ENCODE data around the gene JAZF1. TPM values are rescaled to one million over a fixed set of nuclear protein-coding genes. Genes with fewer than 3 reads are reported as not detected.

Gene JAZF1
- total and polyA plus RNA-seq, 8 donors = 0.58 to 16.7 (median 7.2) TPM

DNA sequence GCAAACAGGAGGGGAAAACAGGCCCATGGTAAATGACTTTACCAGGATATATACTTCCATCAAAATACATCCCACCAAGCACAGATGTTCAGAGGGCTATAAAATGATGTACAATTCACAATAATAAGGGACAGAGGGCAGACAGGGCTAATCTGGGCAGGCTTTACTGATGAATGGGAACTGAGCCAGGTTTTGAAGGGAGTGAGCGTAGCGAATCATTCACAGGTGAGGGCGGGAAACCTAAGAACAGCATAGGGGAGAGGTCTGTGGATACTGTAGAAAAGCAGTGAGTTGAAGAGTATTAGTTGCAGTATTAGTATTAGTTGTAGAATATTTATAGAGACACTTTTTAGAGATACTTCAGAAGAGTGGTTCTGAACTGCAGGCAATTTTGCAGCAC is 180.8 kb downstream of the JAZF1 start:
- H3K4me1 ChIP-seq = no peaks in the 10 kb centered on the region
- intact Hi-C loops (cut with DNase I; ENCODE audit: low total_unique reads) = no loop called here
- H3K27me3 ChIP-seq = no peaks in the 10 kb centered on the region
- WGBS, 5 donors = 79 to 97% (median 84%) methylated on average over 3 of the region's 3 CpGs
- H3K27ac ChIP-seq = no peak overlapping the region
- no peaks in the 10 kb centered on the region for H3K9me3 ChIP-seq
- peak in 1 of 2 donors; percentile 27 for DNase-seq
- no peak overlapping the region for H3K4me3 ChIP-seq
- no peaks in the 10 kb centered on the region for H3K36me3 ChIP-seq
- TF ChIP-seq EP300 (IDR thresholded peaks at IDR 0.05) (no peak), POLR2A (IDR thresholded peaks at IDR 0.05) (no peak), CTCF (IDR thresholded peaks at IDR 0.05) (no peak), POLR2AphosphoS5 (IDR thresholded peaks at IDR 0.05) (no peak)

DNA sequence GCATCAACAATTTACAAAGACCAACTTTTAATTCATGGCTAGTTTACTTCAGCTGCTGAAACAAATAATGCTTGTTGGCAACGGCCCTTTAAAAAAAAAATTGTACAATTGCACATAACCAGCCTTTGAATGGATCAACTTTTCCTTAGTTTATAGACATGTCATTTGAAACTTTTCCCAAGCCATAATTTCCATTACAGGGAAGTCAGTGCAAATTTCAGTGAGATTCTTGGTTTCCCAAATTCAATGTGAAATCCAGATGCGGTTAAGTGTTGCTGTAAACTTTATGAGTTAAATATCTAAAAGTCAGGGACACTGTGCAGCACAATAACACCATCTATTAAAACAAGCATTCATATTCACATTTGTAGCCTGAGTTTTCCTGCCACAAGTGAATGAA is 182.2 kb downstream of the JAZF1 start:
- WGBS, 5 donors = 44 to 84% (median 61%) methylated on average over 2 of the region's 2 CpGs
- H3K4me1 ChIP-seq = no peaks in the 10 kb centered on the region

GRCh38 chr7:27997188-27997707 is 183.3 kb downstream of the JAZF1 start:
- TF ChIP-seq EP300 (IDR thresholded peaks at IDR 0.05) (no peak), CTCF (IDR thresholded peaks at IDR 0.05) (no peak), POLR2A (IDR thresholded peaks at IDR 0.05) (no peak), POLR2AphosphoS5 (IDR thresholded peaks at IDR 0.05) (no peak)
- DNase-seq = no peak
- H3K4me3 ChIP-seq = no peak overlapping the region
- H3K9me3 ChIP-seq = no peaks in the 10 kb centered on the region
- 94 to 100% (median 98%) methylated on average over 1 of the region's 1 CpG for WGBS, 5 donors
- H3K36me3 ChIP-seq = no peaks in the 10 kb centered on the region
- H3K27me3 ChIP-seq = no peaks in the 10 kb centered on the region
- intact Hi-C loops (cut with DNase I; ENCODE audit: low total_unique reads) = no loop called here
- H3K27ac ChIP-seq = no peak overlapping the region
- peaks cover 0 to 11% (median 0%) of the 10 kb centered on the region in 4 donors for H3K4me1 ChIP-seq

More for the DNA sequence above, 182.2 kb downstream of the JAZF1 start:
- Histone ChIP-seq H3K36me3 (no peaks in the 10 kb centered on the region), H3K27ac (no peak overlapping the region), H3K27me3 (no peaks in the 10 kb centered on the region), H3K9me3 (no peaks in the 10 kb centered on the region), H3K4me3 (no peak overlapping the region)
- TF ChIP-seq EP300 (IDR thresholded peaks at IDR 0.05) = no peak
- no peak for TF ChIP-seq POLR2AphosphoS5 (IDR thresholded peaks at IDR 0.05)
- TF ChIP-seq CTCF (IDR thresholded peaks at IDR 0.05) = no peak
- no peak for TF ChIP-seq POLR2A (IDR thresholded peaks at IDR 0.05)
- no peak for DNase-seq
- intact Hi-C loops (cut with DNase I; ENCODE audit: low total_unique reads) = no loop called here

- Histone ChIP-seq H3K27ac (no peak overlapping the region), H3K9me3 (no peaks in the 10 kb centered on the region), H3K36me3 (no peaks in the 10 kb centered on the region), H3K4me1 (peaks cover 0 to 22% (median 0%) of the 10 kb centered on the region in 4 donors), H3K27me3 (no peaks in the 10 kb centered on the region), H3K4me3 (no peak overlapping the region)
- intact Hi-C loops (cut with DNase I; ENCODE audit: low total_unique reads) = no loop called here
- 95 to 96% (median 96%) methylated on average over 7 of the region's 7 CpGs for WGBS, 5 donors
- TF ChIP-seq POLR2A (IDR thresholded peaks at IDR 0.05) = no peak
- TF ChIP-seq EP300 (IDR thresholded peaks at IDR 0.05) = no peak
- TF ChIP-seq POLR2AphosphoS5 (IDR thresholded peaks at IDR 0.05) = no peak
- no peak for TF ChIP-seq CTCF (IDR thresholded peaks at IDR 0.05)
- no peak for DNase-seq
These were observed 184.5 kb downstream of the JAZF1 start for GRCh38 chr7:27996141-27996540.
